Measurements from ENCODE around the gene HSPH1. TPM values are rescaled to one million over a fixed set of nuclear protein-coding genes. Genes with fewer than 3 reads are reported as not detected.

Gene HSPH1
- total and polyA plus RNA-seq, 2 of the 13 experiments (the other 11 are each of a cell fraction or from before 2014, with no cell fraction given): 13.0 to 62.9 TPM

GRCh38 chr13:31200637-31200971 lies 38.9 kb upstream of the HSPH1 start (continued):
- TF ChIP-seq ZNF296 (CRISPR knock-in tag; conservative IDR thresholded peaks at IDR 0.05) (no peak), RARG (CRISPR knock-in tag; IDR thresholded peaks at IDR 0.05; ENCODE audit: low read depth) (no peak), ZBTB7A (CRISPR knock-in tag; IDR thresholded peaks at IDR 0.05) (peak; percentile 50; the same call in 1 of the 2 replicates), MEIS2 (CRISPR knock-in tag; IDR thresholded peaks at IDR 0.05) (peak; percentile 31; the same call in 1 of the 2 replicates), CEBPG (CRISPR knock-in tag; IDR thresholded peaks at IDR 0.05) (no peak), PHF8 (CRISPR knock-in tag; IDR thresholded peaks at IDR 0.05) (peak; percentile 55; the same call in 1 of the 2 replicates), ZNF687 (CRISPR knock-in tag; IDR thresholded peaks at IDR 0.05) (peak; percentile 46), RBFOX2 (IDR thresholded peaks at IDR 0.05; ENCODE audit: low read depth, low read length) (peak; percentile 10), ZFX (CRISPR knock-in tag; IDR thresholded peaks at IDR 0.05; ENCODE audit: low read depth) (peak; percentile 77), ZNF800 (CRISPR knock-in tag; IDR thresholded peaks at IDR 0.05) (peak; percentile 11; the same call in 1 of the 2 replicates), XRCC5 (optimal IDR thresholded peaks at IDR 0.05; ENCODE audit: low read length) (peak; percentile 49), ZNF777 (CRISPR knock-in tag; IDR thresholded peaks at IDR 0.05) (peak; percentile 94), HIVEP1 (CRISPR knock-in tag; IDR thresholded peaks at IDR 0.05) (no peak), ZNF770 (CRISPR knock-in tag; IDR thresholded peaks at IDR 0.05) (peak; percentile 77)

All from HepG2 (cell line).